8988T (cell line): ENCODE measurements around the gene RNF11.

ENCODE experiments used
- DNase-seq: peaks from one replicate; pipeline ENCODE4 v3.0.0; 2011

Gene RNF11

GRCh38 chr1:51266791-51267190 is 30.7 kb downstream of the RNF11 start:
- DNase-seq, result no peak

- no peak for DNase-seq
These were observed 32.6 kb downstream of the RNF11 start for GRCh38 chr1:51268634-51269033.

- no peak for DNase-seq
These were observed 34.7 kb downstream of the RNF11 start for GRCh38 chr1:51270751-51271150.

GRCh38 chr1:51272916-51273315 is 36.8 kb downstream of the RNF11 start:
- no peak for DNase-seq

GRCh38 chr1:51274676-51275075 is 38.6 kb downstream of the RNF11 start:
- DNase-seq, result no peak

GRCh38 chr1:51276286-51276685 is 40.2 kb downstream of the RNF11 start:
- no peak for DNase-seq

GRCh38 chr1:51280321-51280978 is 44.4 kb downstream of the RNF11 start:
- no peak for DNase-seq

GRCh38 chr1:51281807-51282206 is 45.7 kb downstream of the RNF11 start:
- DNase-seq, result no peak

- no peak for DNase-seq
These were observed 46.5 kb downstream of the RNF11 start for GRCh38 chr1:51282605-51283004.

GRCh38 chr1:51283979-51284378 is 47.9 kb downstream of the RNF11 start:
- no peak for DNase-seq

GRCh38 chr1:51284487-51284954 is 48.4 kb downstream of the RNF11 start:
- no peak for DNase-seq

- no peak for DNase-seq
These were observed 49.0 kb downstream of the RNF11 start for GRCh38 chr1:51285055-51285454.

GRCh38 chr1:51287966-51288365 is 51.9 kb downstream of the RNF11 start:
- DNase-seq, result no peak

- no peak for DNase-seq
These were observed 52.5 kb downstream of the RNF11 start for GRCh38 chr1:51288578-51288977.

GRCh38 chr1:51289676-51290488 is 53.8 kb downstream of the RNF11 start:
- DNase-seq, result no peak

GRCh38 chr1:51290489-51290847 is 54.4 kb downstream of the RNF11 start:
- no peak for DNase-seq

- DNase-seq, result no peak
These were observed 57.9 kb downstream of the RNF11 start for GRCh38 chr1:51293898-51294515.

GRCh38 chr1:51294566-51295184 is 58.6 kb downstream of the RNF11 start:
- no peak for DNase-seq

GRCh38 chr1:51295926-51296325 is 59.9 kb downstream of the RNF11 start:
- DNase-seq, result no peak

- DNase-seq, result peak; percentile 61
These were observed 60.6 kb downstream of the RNF11 start for GRCh38 chr1:51296383-51297357.

- no peak for DNase-seq
These were observed 61.6 kb downstream of the RNF11 start for GRCh38 chr1:51297401-51298321.
